ENCODE measurements around the gene ACADVL.

- TF ChIP-seq CTCF (IDR thresholded peaks at IDR 0.05) (no peak), EZH2 (IDR thresholded peaks at IDR 0.05; ENCODE audit: borderline replicate concordance, insufficient read depth, low read depth, low read length, poor library complexity, severe bottlenecking) (no peak)
Measured at GRCh38 chr17:7262192-7262934, 42.6 kb downstream of the ACADVL start, which contains the start of gene CLDN7.

All from B cell (primary cell).